GM12878 (cell line): ENCODE measurements around the gene ASPDH. TPM values are rescaled to one million over a fixed set of nuclear protein-coding genes. Genes with fewer than 3 reads are reported as not detected.
A peak's percentile ranks its signal among the peaks of the same experiment; 100 is the strongest.

Source experiments
- ATAC-seq: fragments of 200-7000 bp; cut with Tn5 transposase; 3 replicates; pipeline ENCODE4 v1.9.1; 2020; ENCODE audit warnings: mild to moderate bottlenecking, moderate library complexity
- BruUV-seq: library from RNA; stranded (reverse); fragments of 400-500 nt; replicated peaks from 2 replicates; lab custom pipeline; 2021; lab: Mats Ljungman, UMichigan
- CTCF ChIA-PET: fragments of 300-600 bp; sonication (Branson Sonifier 250); formaldehyde crosslinking; extraction: SDS; loops from one replicate; lab custom pipeline; 2021; ENCODE audit warnings: inconsistent platforms; lab: Yijun Ruan, JAX
- POLR2A ChIA-PET: fragments of 350-600 bp; formaldehyde crosslinking; extraction: SDS; loops from one replicate; lab custom pipeline; 2021; ENCODE audit warnings: inconsistent platforms; lab: Charles Lee
- RAD21 ChIA-PET: fragments of 300-600 bp; sonication (Branson Sonifier 250); formaldehyde crosslinking; loops from one replicate; lab custom pipeline; 2023; ENCODE audit warnings: antibody characterized with exemption; ENCODE audit not compliant: unreplicated experiment; lab: Charles Lee
- SMC1A ChIA-PET: fragments of 300-600 bp; sonication (Branson Sonifier 250); formaldehyde crosslinking; loops from one replicate; lab custom pipeline; 2023; ENCODE audit not compliant: unreplicated experiment, uncharacterized antibody; lab: Charles Lee
- DNase-seq: peaks from one replicate; pipeline ENCODE4 v3.0.0-alpha.2; 2011; ENCODE audit warnings: low read depth, low spot score
- FAIRE-seq: peaks from 3 replicates; lab custom pipeline; 2011; peaks lifted over from hg19 to GRCh38; lab: Jason Lieb, UNC
- H2AFZ ChIP-seq: 2 replicates; pipeline ENCODE4 v1.6.0; 2011; ENCODE audit warnings: low read depth, low read length, control low read depth; ENCODE audit not compliant: control insufficient read depth
- H3K27ac ChIP-seq: 2 replicates; pipeline ENCODE4 v1.5.1; 2011; ENCODE audit warnings: control low read depth; ENCODE audit not compliant: control insufficient read depth, insufficient read depth
- H3K27me3 ChIP-seq, 2 experiments: replicated peaks in 1 of 2; 2 replicates each; pipeline versions ENCODE4 v1.6.0 to v1.6.1; 2011; ENCODE audit warnings: low read length in 1 of 2; ENCODE audit not compliant: control insufficient read depth in 2 of 2, insufficient read depth in 2 of 2
- H3K36me3 ChIP-seq, 2 experiments: 2 replicates each; pipeline ENCODE4 v1.5.1; 2011; ENCODE audit warnings: low read length in 1 of 2; ENCODE audit not compliant: control insufficient read depth in 2 of 2, insufficient read depth in 2 of 2
- H3K4me1 ChIP-seq: 2 replicates; pipeline ENCODE4 v1.6.1; 2011; ENCODE audit warnings: mild to moderate bottlenecking, low read length, moderate library complexity, mixed read lengths; ENCODE audit not compliant: control insufficient read depth, insufficient read depth
- H3K4me2 ChIP-seq: 2 replicates; pipeline ENCODE4 v1.6.0; 2011; ENCODE audit warnings: control low read depth; ENCODE audit not compliant: control insufficient read depth, insufficient read depth
- H3K4me3 ChIP-seq: fragments of 200-600 bp; sonication (generic); 2 replicates; pipeline ENCODE4 v1.5.1; 2016
- H3K79me2 ChIP-seq: 2 replicates; pipeline ENCODE4 v1.6.0; 2011; ENCODE audit warnings: low read length; ENCODE audit not compliant: control insufficient read depth, insufficient read depth
- H3K9ac ChIP-seq: 2 replicates; pipeline ENCODE4 v1.8.0; 2011; ENCODE audit warnings: low read length, control low read depth, mixed read lengths; ENCODE audit not compliant: control insufficient read depth, insufficient read depth
- H3K9me3 ChIP-seq: replicated peaks from 3 replicates; pipeline ENCODE4 v1.5.1; 2011; ENCODE audit warnings: mild to moderate bottlenecking, low read length; ENCODE audit not compliant: control insufficient read depth, insufficient read depth
- H4K20me1 ChIP-seq: 2 replicates; pipeline ENCODE4 v1.6.0; 2011; ENCODE audit not compliant: control insufficient read depth, insufficient read depth
- GATAD2B ChIP-seq: fragments of 450-650 bp; conservative IDR thresholded peaks from 2 replicates; pipeline ENCODE4 v1.6.1; 2017; ENCODE audit warnings: low read depth, mild to moderate bottlenecking, moderate library complexity
- POU2F2 ChIP-seq: IDR thresholded peaks from 3 replicates; pipeline ENCODE4 v1.6.1; 2011; ENCODE audit warnings: low read depth, mild to moderate bottlenecking, low read length, borderline replicate concordance
- SRF ChIP-seq, 2 experiments: IDR thresholded peaks; 2 replicates each; pipeline ENCODE4 v1.6.1; 2011; ENCODE audit warnings: low read depth in 2 of 2, low read length in 2 of 2, mild to moderate bottlenecking in 1 of 2, moderate library complexity in 1 of 2
- WGBS: methylation state at CpG from one replicate; pipeline ENCODE4 v1.1.6; 2016; ENCODE audit warnings: low lambda C conversion rate; ENCODE audit not compliant: insufficient replicate concordance, insufficient coverage; ENCODE audit errors: missing lambda C conversion rate; 5-methylcytosine and 5-hydroxymethylcytosine counted together
- in situ Hi-C: fragments of 300-500 bp; cut with MboI; formaldehyde crosslinking; loops from 9 replicates; pipeline ENCODE4 v1.14.3; 2018; ENCODE audit warnings: mixed read lengths
- intact Hi-C: fragments of 100-400 bp; cut with micrococcal nuclease; formaldehyde crosslinking; loops from one replicate; pipeline ENCODE4 v1.14.2; 2022; ENCODE audit not compliant: unreplicated experiment
- polyA plus RNA-seq, 11 experiments: library from polyadenylated mRNA; depleted of rRNA in 4 of 11; unstranded in 6 of 11; stranded (reverse) in 5 of 11; fragments of >200 nt; fragmentation: Nextera tagmentation in 4 of 11; fragmentation: Illumina TruSeq in 1 of 11; extraction: Ambion mirVana in 4 of 11; extraction: Trizol in 1 of 11; gene quantifications; 1 replicate in 1 of 11; 2 replicates in 10 of 11; pipeline versions ENCODE4 v1.2.1 to v1.2.3, GENCODE V29; 2011 to 2016; ENCODE audit warnings: inconsistent platforms in 2 of 11, missing spikeins in 2 of 11, low read depth in 1 of 11
- total RNA-seq, 4 experiments: library from RNA; depleted of rRNA in 3 of 4; stranded (reverse); fragments of >200 nt in 3 of 4; fragmentation: Illumina TruSeq in 1 of 4; extraction: Trizol in 1 of 4; gene quantifications; 2 replicates each; pipeline versions ENCODE4 v1.2.1 to v1.2.3, GENCODE V29; 2013 to 2021
- TF ChIP-seq, protein P1 (sequence below): fragments of 450-650 bp; IDR thresholded peaks from 2 replicates; pipeline ENCODE4 v1.6.1; 2017; ENCODE audit warnings: borderline replicate concordance
- TF ChIP-seq, protein P2 (sequence below): fragments of 450-650 bp; IDR thresholded peaks from 2 replicates; pipeline ENCODE4 v1.6.1; 2016; ENCODE audit warnings: mild to moderate bottlenecking
- TF ChIP-seq, protein P3 (sequence below): fragments of 450-650 bp; IDR thresholded peaks from 2 replicates; pipeline ENCODE4 v1.6.1; 2014; ENCODE audit warnings: mild to moderate bottlenecking

ASPDH gene
- total and polyA plus RNA-seq, 10 of the 15 experiments (the other 5 are each of a cell fraction or from before 2014, with no cell fraction given), result not detected

DNA sequence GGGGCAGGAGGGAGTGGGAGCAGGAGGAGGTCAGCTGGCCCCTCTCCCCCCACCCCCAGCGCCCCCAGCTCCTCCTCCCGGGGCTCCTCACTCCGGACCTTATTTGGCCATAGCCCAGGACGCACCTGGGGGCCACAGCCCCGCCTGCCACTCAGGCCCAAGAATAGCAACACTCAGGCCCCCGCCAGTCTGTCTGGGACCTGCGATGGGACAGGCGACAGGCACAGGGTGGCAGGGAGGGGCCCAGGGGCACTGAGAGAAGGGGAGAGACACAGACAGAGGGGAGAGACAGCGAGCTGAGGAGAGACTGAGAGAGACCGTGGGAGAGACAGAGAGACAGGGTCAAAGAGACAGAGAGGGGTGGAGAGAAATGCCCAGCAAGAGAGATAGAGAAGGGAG lies 13.0 kb downstream of the ASPDH start:
- ChIA-PET CTCF (no interaction called here), RAD21 (no interaction called here), POLR2A (no interaction called here), SMC1A (no interaction called here)
- H3K27ac ChIP-seq, result no peak overlapping the region
- no peaks in the 10 kb centered on the region for H4K20me1 ChIP-seq
- no peak overlapping the region for H3K4me2 ChIP-seq
- in situ Hi-C loops, result no loop called here
- FAIRE-seq (no peak), DNase-seq (no peak), ATAC-seq (peak; percentile 46)
- TF ChIP-seq SRF (IDR thresholded peaks at IDR 0.05; ENCODE audit: low read depth in 2 of 2, low read length in 2 of 2) (peak; percentile 34 to 50; a peak in 2 of 4 replicates), POU2F2 (no peak), GATAD2B (no peak)
- TF ChIP-seq, protein P1, sequence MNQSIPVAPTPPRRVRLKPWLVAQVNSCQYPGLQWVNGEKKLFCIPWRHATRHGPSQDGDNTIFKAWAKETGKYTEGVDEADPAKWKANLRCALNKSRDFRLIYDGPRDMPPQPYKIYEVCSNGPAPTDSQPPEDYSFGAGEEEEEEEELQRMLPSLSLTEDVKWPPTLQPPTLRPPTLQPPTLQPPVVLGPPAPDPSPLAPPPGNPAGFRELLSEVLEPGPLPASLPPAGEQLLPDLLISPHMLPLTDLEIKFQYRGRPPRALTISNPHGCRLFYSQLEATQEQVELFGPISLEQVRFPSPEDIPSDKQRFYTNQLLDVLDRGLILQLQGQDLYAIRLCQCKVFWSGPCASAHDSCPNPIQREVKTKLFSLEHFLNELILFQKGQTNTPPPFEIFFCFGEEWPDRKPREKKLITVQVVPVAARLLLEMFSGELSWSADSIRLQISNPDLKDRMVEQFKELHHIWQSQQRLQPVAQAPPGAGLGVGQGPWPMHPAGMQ, result no peak
- TF ChIP-seq, protein P2, sequence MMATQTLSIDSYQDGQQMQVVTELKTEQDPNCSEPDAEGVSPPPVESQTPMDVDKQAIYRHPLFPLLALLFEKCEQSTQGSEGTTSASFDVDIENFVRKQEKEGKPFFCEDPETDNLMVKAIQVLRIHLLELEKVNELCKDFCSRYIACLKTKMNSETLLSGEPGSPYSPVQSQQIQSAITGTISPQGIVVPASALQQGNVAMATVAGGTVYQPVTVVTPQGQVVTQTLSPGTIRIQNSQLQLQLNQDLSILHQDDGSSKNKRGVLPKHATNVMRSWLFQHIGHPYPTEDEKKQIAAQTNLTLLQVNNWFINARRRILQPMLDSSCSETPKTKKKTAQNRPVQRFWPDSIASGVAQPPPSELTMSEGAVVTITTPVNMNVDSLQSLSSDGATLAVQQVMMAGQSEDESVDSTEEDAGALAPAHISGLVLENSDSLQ, result 0 out of 2 replicates have a peak, but pooled peaks have one; percentile 14
- TF ChIP-seq, protein P3, sequence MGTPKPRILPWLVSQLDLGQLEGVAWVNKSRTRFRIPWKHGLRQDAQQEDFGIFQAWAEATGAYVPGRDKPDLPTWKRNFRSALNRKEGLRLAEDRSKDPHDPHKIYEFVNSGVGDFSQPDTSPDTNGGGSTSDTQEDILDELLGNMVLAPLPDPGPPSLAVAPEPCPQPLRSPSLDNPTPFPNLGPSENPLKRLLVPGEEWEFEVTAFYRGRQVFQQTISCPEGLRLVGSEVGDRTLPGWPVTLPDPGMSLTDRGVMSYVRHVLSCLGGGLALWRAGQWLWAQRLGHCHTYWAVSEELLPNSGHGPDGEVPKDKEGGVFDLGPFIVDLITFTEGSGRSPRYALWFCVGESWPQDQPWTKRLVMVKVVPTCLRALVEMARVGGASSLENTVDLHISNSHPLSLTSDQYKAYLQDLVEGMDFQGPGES, result no peak
- no peaks in the 10 kb centered on the region for H3K79me2 ChIP-seq
- no TSS peak for BruUV-seq
- no peaks in the 10 kb centered on the region for H3K9me3 ChIP-seq
- 26% methylated on average over 6 of the region's 10 CpGs for whole genome bisulfite sequencing
- intact Hi-C loops, result no loop called here
- H3K4me3 ChIP-seq, result no peak overlapping the region
- H3K9ac ChIP-seq, result no peak overlapping the region
- H3K27me3 ChIP-seq, result no peaks in the 10 kb centered on the region
- no peaks in the 10 kb centered on the region for H3K36me3 ChIP-seq
- no peaks in the 10 kb centered on the region for H3K4me1 ChIP-seq
- H2AFZ ChIP-seq, result no peak overlapping the region
